PC-3 (cell line): ENCODE measurements around the gene IL18BP. TPM values are rescaled to one million over a fixed set of nuclear protein-coding genes. Genes with fewer than 3 reads are reported as not detected.
A peak's percentile ranks its signal among the peaks of the same experiment; 100 is the strongest.

Experiments
- ATAC-seq: fragments of 200-7000 bp; cut with Tn5 transposase; 2 replicates; pipeline ENCODE4 v1.9.1; 2020; ENCODE audit warnings: mild to moderate bottlenecking, moderate library complexity
- BruUV-seq: library from RNA; stranded (reverse); fragments of 400-500 nt; replicated peaks from 2 replicates; lab custom pipeline; 2021; lab: Mats Ljungman, UMichigan
- CTCF ChIA-PET: fragments of 300-600 bp; sonication (Branson Sonifier 250); formaldehyde crosslinking; loops from one replicate; lab custom pipeline; 2022; ENCODE audit warnings: antibody characterized with exemption; lab: Charles Lee
- POLR2A ChIA-PET: fragments of 300-600 bp; sonication (Branson Sonifier 250); formaldehyde crosslinking; loops from one replicate; lab custom pipeline; 2022; ENCODE audit warnings: antibody characterized with exemption; ENCODE audit not compliant: unreplicated experiment; lab: Charles Lee
- DNase-seq: peaks from one replicate; pipeline ENCODE4 v3.0.0-alpha.2; 2015
- H2AFZ ChIP-seq: fragments of 300-600 bp; sonication (generic); 2 replicates; pipeline ENCODE4 v1.6.0; 2016; ENCODE audit warnings: antibody characterized with exemption, low read length
- H3F3A ChIP-seq: fragments of 300-600 bp; sonication (generic); one replicate; pipeline ENCODE4 v1.6.0; 2017; ENCODE audit warnings: antibody characterized with exemption, low read length, control low read depth, mild to moderate bottlenecking; ENCODE audit not compliant: unreplicated experiment
- H3K27ac ChIP-seq: fragments of 300-600 bp; sonication (generic); 2 replicates; pipeline ENCODE4 v1.5.1; 2016; ENCODE audit warnings: mild to moderate bottlenecking, low read length
- H3K27me3 ChIP-seq: fragments of 300-600 bp; sonication (generic); 2 replicates; pipeline ENCODE4 v1.6.1; 2016; ENCODE audit warnings: low read length, mixed read lengths
- H3K36me3 ChIP-seq: fragments of 300-600 bp; sonication (generic); 2 replicates; pipeline ENCODE4 v1.6.1; 2016; ENCODE audit warnings: low read depth, mixed run types, low read length, mixed read lengths
- H3K4me1 ChIP-seq: fragments of 300-600 bp; sonication (generic); 2 replicates; pipeline ENCODE4 v1.5.1; 2016; ENCODE audit warnings: low read length; ENCODE audit not compliant: insufficient read depth
- H3K4me2 ChIP-seq: fragments of 300-600 bp; sonication (generic); 2 replicates; pipeline ENCODE4 v1.6.0; 2016; ENCODE audit warnings: low read length
- H3K4me3 ChIP-seq: fragments of 300-600 bp; sonication (generic); 2 replicates; pipeline ENCODE4 v1.5.1; 2016; ENCODE audit warnings: mild to moderate bottlenecking, low read length, mixed read lengths
- H3K79me2 ChIP-seq: fragments of 300-600 bp; sonication (generic); 2 replicates; pipeline ENCODE4 v1.6.1; 2017; ENCODE audit warnings: low read length, mixed read lengths
- H3K9ac ChIP-seq: fragments of 300-600 bp; sonication (generic); 2 replicates; pipeline ENCODE4 v1.6.0; 2016; ENCODE audit warnings: mild to moderate bottlenecking, low read length
- H3K9me2 ChIP-seq: fragments of 300-600 bp; sonication (generic); replicated peaks from 2 replicates; pipeline ENCODE4 v1.6.1; 2016; ENCODE audit warnings: mixed run types, low read length, mixed read lengths
- H3K9me3 ChIP-seq: fragments of 300-600 bp; sonication (generic); 2 replicates; pipeline ENCODE4 v1.6.1; 2016; ENCODE audit warnings: low read length, mixed read lengths
- H4K20me1 ChIP-seq: fragments of 300-600 bp; sonication (generic); 2 replicates; pipeline ENCODE4 v1.6.1; 2016; ENCODE audit warnings: low read length, mixed read lengths
- CTCF ChIP-seq: fragments of 300-600 bp; sonication (generic); conservative IDR thresholded peaks from 2 replicates; pipeline ENCODE4 v1.5.1; 2017; ENCODE audit warnings: antibody characterized with exemption, low read depth, mild to moderate bottlenecking, low read length
- EZH2 ChIP-seq: fragments of 300-600 bp; sonication (generic); IDR thresholded peaks from one replicate; pipeline ENCODE4 v1.6.1; 2017; ENCODE audit warnings: antibody characterized with exemption, mild to moderate bottlenecking, low read length; ENCODE audit not compliant: unreplicated experiment
- EZH2phosphoT487 ChIP-seq: fragments of 300-600 bp; sonication (generic); IDR thresholded peaks from 2 replicates; pipeline ENCODE4 v1.6.1; 2018; ENCODE audit warnings: mild to moderate bottlenecking, antibody characterized with exemption, low read length, borderline replicate concordance
- intact Hi-C: fragments of 100-400 bp; cut with micrococcal nuclease; formaldehyde crosslinking; loops from 2 replicates; pipeline ENCODE4 v1.9.0; 2023
- total RNA-seq: library from RNA; depleted of rRNA; stranded (reverse); fragments of >200 nt; gene quantifications from 2 replicates; pipeline ENCODE4 v1.2.3, GENCODE V29; 2014

Gene IL18BP
- total RNA-seq, 1 experiment from 2014 or later = 7.2 TPM

- DNase-seq = peak; percentile 69
- intact Hi-C loops = loop anchor here (5.0 kb wide), 1 partner anchor 409 kb away; the partner anchor contains the start of gene CLPB
- H3K36me3 ChIP-seq = peaks cover 63% of the 10 kb centered on the region
- H3K9ac ChIP-seq = no peak overlapping the region
- no peaks in the 10 kb centered on the region for H4K20me1 ChIP-seq
- H3F3A ChIP-seq = no peaks in the 10 kb centered on the region
- H3K9me2 ChIP-seq = no peaks in the 10 kb centered on the region
- no TSS peak for BruUV-seq
- no peaks in the 10 kb centered on the region; the same call in 1 of the 2 replicates for H3K79me2 ChIP-seq
- POLR2A ChIA-PET = no interaction called here
- H3K27me3 ChIP-seq = no peaks in the 10 kb centered on the region
- peaks cover 16% of the 10 kb centered on the region for H3K4me1 ChIP-seq
- peak; percentile 67 for ATAC-seq
- no peaks in the 10 kb centered on the region for H3K9me3 ChIP-seq
- H3K27ac ChIP-seq = no peak overlapping the region
- no peak overlapping the region for H2AFZ ChIP-seq
- peak overlapping the region; percentile 19; the same call in 1 of the 2 replicates for H3K4me2 ChIP-seq
- no peak for TF ChIP-seq EZH2phosphoT487
- no peak for TF ChIP-seq CTCF
- TF ChIP-seq EZH2 = no peak
- H3K4me3 ChIP-seq = no peak overlapping the region
- CTCF ChIA-PET = interaction anchor here (0.5 to 0.6 kb wide), 2 partner anchors 121 to 159 kb away, joined by 3 to 5 read pairs; no protein-coding TSS in a partner anchor
These were observed 24.6 kb downstream of the IL18BP start for GRCh38 chr11:72023335-72023734.

GRCh38 chr11:72024069-72024754 lies 25.5 kb downstream of the IL18BP start:
- Histone ChIP-seq H3K9me2 (no peaks in the 10 kb centered on the region), H2AFZ (no peak overlapping the region), H3K27me3 (no peaks in the 10 kb centered on the region), H3K27ac (no peak overlapping the region), H3K4me1 (peaks cover 16% of the 10 kb centered on the region), H3K9ac (no peak overlapping the region), H3K79me2 (no peaks in the 10 kb centered on the region; the same call in 1 of the 2 replicates), H3K36me3 (peaks cover 62% of the 10 kb centered on the region), H3K4me2 (no peak overlapping the region), H4K20me1 (no peaks in the 10 kb centered on the region), H3K9me3 (no peaks in the 10 kb centered on the region), H3K4me3 (no peak overlapping the region), H3F3A (no peaks in the 10 kb centered on the region)
- DNase-seq = no peak
- ChIA-PET POLR2A (no interaction called here), CTCF (interaction anchor here (0.6 to 2.0 kb wide), 5 partner anchors 12 to 230 kb away, joined by 5 to 23 read pairs (median 6); no protein-coding TSS in a partner anchor)
- no TSS peak for BruUV-seq
- TF ChIP-seq EZH2phosphoT487 (no peak), CTCF (no peak), EZH2 (no peak)
- ATAC-seq = no peak
- intact Hi-C loops = loop anchor here (2.0 to 5.0 kb wide), 2 partner anchors 57 to 408 kb away; partner anchors contain the start of genes CLPB, LRRC51 and NUMA1

GRCh38 chr11:72026090-72026489 lies 27.4 kb downstream of the IL18BP start:
- POLR2A ChIA-PET = no interaction called here
- no TSS peak for BruUV-seq

More at GRCh38 chr11:72026090-72026489, 27.4 kb downstream of the IL18BP start:
- Histone ChIP-seq H4K20me1 (no peaks in the 10 kb centered on the region), H3K4me1 (peaks cover 16% of the 10 kb centered on the region), H3K27me3 (no peaks in the 10 kb centered on the region), H3K36me3 (peaks cover 48% of the 10 kb centered on the region), H3K9me3 (no peaks in the 10 kb centered on the region), H3K27ac (no peak overlapping the region), H3K9me2 (no peaks in the 10 kb centered on the region), H2AFZ (no peak overlapping the region), H3K4me3 (no peak overlapping the region), H3K79me2 (peaks cover 6% of the 10 kb centered on the region; the same call in 1 of the 2 replicates), H3F3A (no peaks in the 10 kb centered on the region), H3K9ac (no peak overlapping the region), H3K4me2 (no peak overlapping the region)
- intact Hi-C loops = no loop called here
- TF ChIP-seq EZH2phosphoT487 = no peak
- no peak for ATAC-seq
- CTCF ChIA-PET = interaction anchor here (0.7 to 2.0 kb wide), 2 partner anchors 65 to 68 kb away, joined by 4 to 23 read pairs; no protein-coding TSS in a partner anchor
- no peak for DNase-seq
